Activated B cell treated with CpG ODN at 0.5 μM for 24 hours (primary cell): ENCODE measurements around the gene PPM1H. TPM values are rescaled to one million over a fixed set of nuclear protein-coding genes. Genes with fewer than 3 reads are reported as not detected.

Experiments used
- ATAC-seq: fragments of 200-7000 bp; cut with Tn5 transposase; one replicate; pipeline ENCODE4 v1.10.0; 2021; ENCODE audit warnings: low read depth, mild to moderate bottlenecking, moderate library complexity
- CTCF ChIA-PET: fragments of 350-600 bp; sonication (Branson Sonifier 250); formaldehyde crosslinking; loops from one replicate; lab custom pipeline; 2021; ENCODE audit warnings: antibody characterized with exemption; lab: Charles Lee
- POLR2A ChIA-PET: fragments of 350-600 bp; sonication (Branson Sonifier 250); formaldehyde crosslinking; loops from one replicate; lab custom pipeline; 2021; ENCODE audit warnings: antibody characterized with exemption; lab: Charles Lee
- DNase-seq: peaks from one replicate; pipeline ENCODE4 v3.0.0; 2022
- H3K27ac Mint-ChIP-seq: one replicate; pipeline ENCODE4 v1.8.0; 2020; ENCODE audit warnings: mixed read lengths
- H3K27me3 Mint-ChIP-seq: one replicate; pipeline ENCODE4 v1.8.0; 2021; ENCODE audit warnings: mixed read lengths
- H3K36me3 Mint-ChIP-seq: one replicate; pipeline ENCODE4 v1.8.0; 2021; ENCODE audit warnings: low read depth, mixed read lengths
- H3K4me1 Mint-ChIP-seq: one replicate; pipeline ENCODE4 v1.8.0; 2021; ENCODE audit warnings: mixed read lengths
- H3K4me3 Mint-ChIP-seq: one replicate; pipeline ENCODE4 v1.8.0; 2020; ENCODE audit warnings: mild to moderate bottlenecking, mixed read lengths
- H3K9me3 Mint-ChIP-seq: one replicate; pipeline ENCODE4 v1.8.0; 2020; ENCODE audit warnings: mixed read lengths
- intact Hi-C: fragments of 100-400 bp; cut with micrococcal nuclease; formaldehyde crosslinking; loops from one replicate; pipeline ENCODE4 v1.15.1; 2024
- total RNA-seq: library from RNA; stranded (reverse); gene quantifications from 2 replicates; pipeline ENCODE4 v1.2.3, GENCODE V29; 2022
- TF ChIP-seq, protein P1 (sequence below): fragments of 200-600 bp; IDR thresholded peaks from one replicate; pipeline ENCODE4 v1.8.0; 2022; ENCODE audit warnings: antibody characterized with exemption, mild to moderate bottlenecking

The PPM1H gene
- total RNA-seq, 1 donor from 2014 or later: not detected

DNA sequence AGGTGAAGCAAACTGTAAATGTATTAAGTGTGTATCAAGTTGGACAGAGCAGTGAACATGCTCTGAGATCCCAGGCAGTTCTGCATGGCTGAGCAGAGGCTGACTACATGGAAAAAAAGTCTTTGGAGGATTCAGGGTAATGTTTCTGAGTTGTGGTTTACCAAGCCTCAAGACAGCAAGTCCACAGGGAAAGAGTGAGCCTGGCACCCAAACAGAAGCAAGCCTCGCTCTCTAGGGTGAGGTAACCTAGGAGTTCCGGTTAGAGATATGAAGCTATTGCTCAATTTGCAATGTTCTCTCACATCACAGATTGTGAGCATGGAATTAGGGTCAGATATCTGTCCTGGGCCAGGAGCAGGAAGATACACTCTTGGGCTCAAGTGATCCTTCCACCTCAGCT is 309.7 kb downstream of the PPM1H start:
- H3K9me3 Mint-ChIP-seq: no peaks in the 10 kb centered on the region
- no peak for ATAC-seq
- no peak for DNase-seq
- CTCF ChIA-PET: no interaction called here
- no peaks in the 10 kb centered on the region for H3K36me3 Mint-ChIP-seq
- H3K27ac Mint-ChIP-seq: no peak overlapping the region
- POLR2A ChIA-PET: no interaction called here
- no peaks in the 10 kb centered on the region for H3K4me1 Mint-ChIP-seq
- H3K4me3 Mint-ChIP-seq: no peak overlapping the region
- H3K27me3 Mint-ChIP-seq: peaks cover 24% of the 10 kb centered on the region
- intact Hi-C loops: no loop called here
- TF ChIP-seq, protein P1, sequence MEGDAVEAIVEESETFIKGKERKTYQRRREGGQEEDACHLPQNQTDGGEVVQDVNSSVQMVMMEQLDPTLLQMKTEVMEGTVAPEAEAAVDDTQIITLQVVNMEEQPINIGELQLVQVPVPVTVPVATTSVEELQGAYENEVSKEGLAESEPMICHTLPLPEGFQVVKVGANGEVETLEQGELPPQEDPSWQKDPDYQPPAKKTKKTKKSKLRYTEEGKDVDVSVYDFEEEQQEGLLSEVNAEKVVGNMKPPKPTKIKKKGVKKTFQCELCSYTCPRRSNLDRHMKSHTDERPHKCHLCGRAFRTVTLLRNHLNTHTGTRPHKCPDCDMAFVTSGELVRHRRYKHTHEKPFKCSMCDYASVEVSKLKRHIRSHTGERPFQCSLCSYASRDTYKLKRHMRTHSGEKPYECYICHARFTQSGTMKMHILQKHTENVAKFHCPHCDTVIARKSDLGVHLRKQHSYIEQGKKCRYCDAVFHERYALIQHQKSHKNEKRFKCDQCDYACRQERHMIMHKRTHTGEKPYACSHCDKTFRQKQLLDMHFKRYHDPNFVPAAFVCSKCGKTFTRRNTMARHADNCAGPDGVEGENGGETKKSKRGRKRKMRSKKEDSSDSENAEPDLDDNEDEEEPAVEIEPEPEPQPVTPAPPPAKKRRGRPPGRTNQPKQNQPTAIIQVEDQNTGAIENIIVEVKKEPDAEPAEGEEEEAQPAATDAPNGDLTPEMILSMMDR: no peak

DNA sequence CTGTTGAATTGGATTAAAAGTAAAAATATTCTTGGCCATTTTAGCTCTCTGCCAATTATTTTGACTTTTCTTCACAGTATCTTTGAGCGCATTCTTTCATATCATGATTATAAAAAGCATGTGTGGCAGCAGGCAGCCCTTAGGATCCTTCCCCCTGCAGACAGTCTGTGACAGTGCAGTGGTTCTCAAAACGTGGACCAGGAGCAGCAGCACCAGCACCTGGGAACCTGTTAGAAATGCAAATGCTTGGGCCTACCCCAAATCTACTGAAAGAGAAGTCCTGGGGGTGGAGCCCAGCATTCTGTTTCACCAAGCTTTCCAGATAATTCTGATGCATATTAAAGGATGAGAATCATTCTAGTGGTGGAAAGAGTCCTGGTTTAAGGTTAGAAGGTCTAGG is 312.8 kb downstream of the PPM1H start:
- CTCF ChIA-PET: no interaction called here
- POLR2A ChIA-PET: no interaction called here
- no peak for ATAC-seq
- intact Hi-C loops: no loop called here
- no peaks in the 10 kb centered on the region for H3K4me1 Mint-ChIP-seq
- no peaks in the 10 kb centered on the region for H3K9me3 Mint-ChIP-seq
- H3K4me3 Mint-ChIP-seq: no peak overlapping the region
- no peaks in the 10 kb centered on the region for H3K36me3 Mint-ChIP-seq
- TF ChIP-seq, protein P1: no peak
- H3K27ac Mint-ChIP-seq: no peak overlapping the region
- H3K27me3 Mint-ChIP-seq: peaks cover 6% of the 10 kb centered on the region
- no peak for DNase-seq

DNA sequence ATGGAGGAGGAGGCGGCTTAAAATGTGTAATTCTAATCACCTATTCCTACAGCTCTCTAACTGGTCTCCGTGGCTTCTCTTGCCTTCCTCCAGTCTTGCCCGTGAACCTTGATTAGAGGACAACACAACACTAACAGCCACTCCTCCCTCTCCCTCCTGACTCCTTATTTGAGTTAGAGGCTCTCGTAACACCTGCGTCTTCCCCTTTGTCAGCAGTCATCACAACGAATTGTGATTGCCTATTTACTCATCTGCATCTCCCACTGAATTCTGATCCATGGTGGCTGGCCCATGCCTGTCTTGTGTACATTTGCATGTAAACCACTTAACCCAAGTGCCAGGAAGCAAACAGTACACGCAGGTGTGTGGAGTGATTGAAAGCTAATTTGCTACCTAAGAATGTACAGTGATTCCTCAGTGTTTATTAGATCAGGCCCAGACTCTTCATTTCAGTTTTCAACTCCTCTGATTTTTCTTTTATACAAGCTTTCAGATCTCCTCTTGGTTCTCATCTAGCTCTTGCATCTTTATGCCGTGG is 313.8 kb downstream of the PPM1H start:
- Mint-ChIP-seq H3K27me3 (peaks cover 3% of the 10 kb centered on the region), H3K4me1 (no peaks in the 10 kb centered on the region), H3K36me3 (no peaks in the 10 kb centered on the region), H3K4me3 (no peak overlapping the region), H3K9me3 (no peaks in the 10 kb centered on the region), H3K27ac (no peak overlapping the region)
- no peak for ATAC-seq
- no peak for DNase-seq
- TF ChIP-seq, protein P1: no peak
- ChIA-PET CTCF (no interaction called here), POLR2A (interaction anchor here (2.0 kb wide), 1 partner anchor 18 kb away, joined by 9 read pairs; no protein-coding TSS in a partner anchor)
- intact Hi-C loops: no loop called here

DNA sequence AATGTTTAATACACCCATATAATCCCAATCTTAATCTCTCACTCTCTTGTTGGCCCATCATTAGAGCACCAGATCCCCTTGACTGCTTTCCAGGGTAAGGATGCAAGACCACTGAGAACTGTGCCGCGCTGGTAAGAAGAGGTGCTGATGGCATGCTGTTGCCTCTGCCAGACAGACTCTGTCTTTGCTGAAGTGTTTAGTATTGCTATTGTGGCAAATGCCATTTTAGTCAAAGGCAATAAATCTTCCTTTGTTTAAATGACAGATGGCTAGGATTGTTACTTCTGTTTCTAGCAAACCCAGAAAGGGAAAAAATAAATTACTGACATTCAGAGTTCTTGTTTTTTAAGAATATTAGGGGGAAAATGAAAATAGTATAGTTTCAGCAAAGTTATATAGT is 316.0 kb downstream of the PPM1H start:
- ATAC-seq (no peak), DNase-seq (no peak)
- no peaks in the 10 kb centered on the region for H3K9me3 Mint-ChIP-seq
- no peaks in the 10 kb centered on the region for H3K4me1 Mint-ChIP-seq
- TF ChIP-seq, protein P1: no peak
- H3K4me3 Mint-ChIP-seq: no peak overlapping the region
- POLR2A ChIA-PET: interaction anchor here (1.0 to 2.0 kb wide), 3 partner anchors 13 to 16 kb away, joined by 3 to 9 read pairs (median 4); no protein-coding TSS in a partner anchor
- CTCF ChIA-PET: no interaction called here
- intact Hi-C loops: no loop called here
- no peaks in the 10 kb centered on the region for H3K36me3 Mint-ChIP-seq
- H3K27me3 Mint-ChIP-seq: peaks cover 3% of the 10 kb centered on the region
- H3K27ac Mint-ChIP-seq: no peak overlapping the region

DNA sequence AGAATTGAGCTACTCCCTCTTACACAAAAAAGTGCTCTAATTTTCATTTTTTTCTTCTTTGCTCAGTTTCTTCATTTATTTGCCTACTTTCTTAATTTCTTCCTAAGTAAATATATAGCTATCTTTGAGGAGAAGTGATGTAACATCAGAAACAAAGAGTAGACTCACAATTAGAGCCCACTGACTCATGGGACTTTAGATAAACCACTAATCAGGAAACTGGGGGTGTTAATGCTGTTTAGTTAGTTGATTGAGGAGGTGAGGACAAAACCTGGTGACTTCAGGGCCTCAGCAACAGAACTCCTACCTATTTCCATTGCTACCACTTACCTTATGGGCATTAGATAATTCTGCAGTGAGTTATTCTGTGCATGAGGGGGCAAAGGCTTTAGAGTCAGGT is 316.6 kb downstream of the PPM1H start:
- intact Hi-C loops: no loop called here
- ATAC-seq (no peak), DNase-seq (no peak)
- H3K4me3 Mint-ChIP-seq: no peak overlapping the region
- CTCF ChIA-PET: no interaction called here
- no peak overlapping the region for H3K27ac Mint-ChIP-seq
- peaks cover 3% of the 10 kb centered on the region for H3K27me3 Mint-ChIP-seq
- POLR2A ChIA-PET: interaction anchor here (1.5 kb wide), 1 partner anchor 12 kb away, joined by 4 read pairs; no protein-coding TSS in a partner anchor
- H3K36me3 Mint-ChIP-seq: no peaks in the 10 kb centered on the region
- no peaks in the 10 kb centered on the region for H3K4me1 Mint-ChIP-seq
- TF ChIP-seq, protein P1: no peak
- no peaks in the 10 kb centered on the region for H3K9me3 Mint-ChIP-seq
